GM12878 (cell line): ENCODE results near the gene IL1RAPL1. TPM values are rescaled to one million over a fixed set of nuclear protein-coding genes. Genes with fewer than 3 reads are reported as not detected.

Experiments used
- ATAC-seq: fragments of 200-7000 bp; cut with Tn5 transposase; 3 replicates; pipeline ENCODE4 v1.9.1; 2020; ENCODE audit warnings: mild to moderate bottlenecking, moderate library complexity
- BruUV-seq: library from RNA; stranded (reverse); fragments of 400-500 nt; replicated peaks from 2 replicates; lab custom pipeline; 2021; lab: Mats Ljungman, UMichigan
- CTCF ChIA-PET: fragments of 300-600 bp; sonication (Branson Sonifier 250); formaldehyde crosslinking; extraction: SDS; loops from one replicate; lab custom pipeline; 2021; ENCODE audit warnings: inconsistent platforms; lab: Yijun Ruan, JAX
- POLR2A ChIA-PET: fragments of 350-600 bp; formaldehyde crosslinking; extraction: SDS; loops from one replicate; lab custom pipeline; 2021; ENCODE audit warnings: inconsistent platforms; lab: Charles Lee
- RAD21 ChIA-PET: fragments of 300-600 bp; sonication (Branson Sonifier 250); formaldehyde crosslinking; loops from one replicate; lab custom pipeline; 2023; ENCODE audit warnings: antibody characterized with exemption; ENCODE audit not compliant: unreplicated experiment; lab: Charles Lee
- SMC1A ChIA-PET: fragments of 300-600 bp; sonication (Branson Sonifier 250); formaldehyde crosslinking; loops from one replicate; lab custom pipeline; 2023; ENCODE audit not compliant: unreplicated experiment, uncharacterized antibody; lab: Charles Lee
- DNase-seq: peaks from one replicate; pipeline ENCODE4 v3.0.0-alpha.2; 2011; ENCODE audit warnings: low read depth, low spot score
- FAIRE-seq: peaks from 3 replicates; lab custom pipeline; 2011; peaks lifted over from hg19 to GRCh38; lab: Jason Lieb, UNC
- H2AFZ ChIP-seq: 2 replicates; pipeline ENCODE4 v1.6.0; 2011; ENCODE audit warnings: low read depth, low read length, control low read depth; ENCODE audit not compliant: control insufficient read depth
- H3K27ac ChIP-seq: 2 replicates; pipeline ENCODE4 v1.5.1; 2011; ENCODE audit warnings: control low read depth; ENCODE audit not compliant: control insufficient read depth, insufficient read depth
- H3K27me3 ChIP-seq, 2 experiments: replicated peaks in 1 of 2; 2 replicates each; pipeline versions ENCODE4 v1.6.0 to v1.6.1; 2011; ENCODE audit warnings: low read length in 1 of 2; ENCODE audit not compliant: control insufficient read depth in 2 of 2, insufficient read depth in 2 of 2
- H3K36me3 ChIP-seq, 2 experiments: 2 replicates each; pipeline ENCODE4 v1.5.1; 2011; ENCODE audit warnings: low read length in 1 of 2; ENCODE audit not compliant: control insufficient read depth in 2 of 2, insufficient read depth in 2 of 2
- H3K4me1 ChIP-seq: 2 replicates; pipeline ENCODE4 v1.6.1; 2011; ENCODE audit warnings: mild to moderate bottlenecking, low read length, moderate library complexity, mixed read lengths; ENCODE audit not compliant: control insufficient read depth, insufficient read depth
- H3K4me2 ChIP-seq: 2 replicates; pipeline ENCODE4 v1.6.0; 2011; ENCODE audit warnings: control low read depth; ENCODE audit not compliant: control insufficient read depth, insufficient read depth
- H3K4me3 ChIP-seq: fragments of 200-600 bp; sonication (generic); 2 replicates; pipeline ENCODE4 v1.5.1; 2016
- H3K79me2 ChIP-seq: 2 replicates; pipeline ENCODE4 v1.6.0; 2011; ENCODE audit warnings: low read length; ENCODE audit not compliant: control insufficient read depth, insufficient read depth
- H3K9ac ChIP-seq: 2 replicates; pipeline ENCODE4 v1.8.0; 2011; ENCODE audit warnings: low read length, control low read depth, mixed read lengths; ENCODE audit not compliant: control insufficient read depth, insufficient read depth
- H3K9me3 ChIP-seq: replicated peaks from 3 replicates; pipeline ENCODE4 v1.5.1; 2011; ENCODE audit warnings: mild to moderate bottlenecking, low read length; ENCODE audit not compliant: control insufficient read depth, insufficient read depth
- H4K20me1 ChIP-seq: 2 replicates; pipeline ENCODE4 v1.6.0; 2011; ENCODE audit not compliant: control insufficient read depth, insufficient read depth
- BCL11A ChIP-seq: IDR thresholded peaks from 2 replicates; pipeline ENCODE4 v1.6.1; 2011; ENCODE audit warnings: low read depth, low read length
- E2F8 ChIP-seq: fragments of 450-650 bp; IDR thresholded peaks from 2 replicates; pipeline ENCODE4 v1.6.1; 2018; ENCODE audit warnings: mild to moderate bottlenecking, low read depth, moderate library complexity; ENCODE audit not compliant: partially characterized antibody
- ESRRA ChIP-seq: IDR thresholded peaks from 2 replicates; pipeline ENCODE4 v1.6.1; 2012; ENCODE audit warnings: mild to moderate bottlenecking, low read length, improper control_type of control experiment
- GABPA ChIP-seq: IDR thresholded peaks from 2 replicates; pipeline ENCODE4 v1.6.1; 2014; ENCODE audit warnings: antibody characterized with exemption, low read depth, mild to moderate bottlenecking, inconsistent platforms
- JUND ChIP-seq: IDR thresholded peaks from 2 replicates; pipeline ENCODE4 v1.6.1; 2012; ENCODE audit warnings: low read depth, mild to moderate bottlenecking, low read length, improper control_type of control experiment, moderate library complexity
- MTA3 ChIP-seq: IDR thresholded peaks from 2 replicates; pipeline ENCODE4 v1.6.1; 2012; ENCODE audit warnings: low read length, inconsistent platforms, borderline replicate concordance
- PAX5 ChIP-seq: IDR thresholded peaks from 2 replicates; pipeline ENCODE4 v1.6.1; 2011; ENCODE audit warnings: low read depth, low read length, borderline replicate concordance
- POLR2AphosphoS5 ChIP-seq: IDR thresholded peaks from 2 replicates; pipeline ENCODE4 v1.6.1; 2011; ENCODE audit warnings: mild to moderate bottlenecking, low read length, inconsistent platforms
- PRDM15 ChIP-seq: fragments of 450-650 bp; formaldehyde crosslinking; IDR thresholded peaks from 2 replicates; pipeline ENCODE4 v1.4.0; 2020; ENCODE audit warnings: mild to moderate bottlenecking, moderate library complexity
- RBBP5 ChIP-seq: fragments of 200-600 bp; sonication (generic); conservative IDR thresholded peaks from 2 replicates; pipeline ENCODE4 v1.6.1; 2016
- RELA ChIP-seq: fragments of 450-650 bp; IDR thresholded peaks from 2 replicates; pipeline ENCODE4 v1.8.0; 2014; ENCODE audit warnings: borderline replicate concordance; ENCODE audit not compliant: partially characterized antibody
- RELB ChIP-seq: fragments of 450-650 bp; IDR thresholded peaks from 2 replicates; pipeline ENCODE4 v1.6.1; 2017; ENCODE audit warnings: low read depth, mild to moderate bottlenecking, moderate library complexity
- SIX5 ChIP-seq: IDR thresholded peaks from 2 replicates; pipeline ENCODE4 v1.6.1; 2011; ENCODE audit warnings: mild to moderate bottlenecking, low read depth, low read length, moderate library complexity; ENCODE audit not compliant: severe bottlenecking
- SP1 ChIP-seq: IDR thresholded peaks from one replicate; pipeline ENCODE4 v1.6.1; 2011; ENCODE audit warnings: low read depth, low read length
- TAF1 ChIP-seq: IDR thresholded peaks from 2 replicates; pipeline ENCODE4 v1.6.1; 2011; ENCODE audit warnings: mild to moderate bottlenecking, low read depth, low read length, borderline replicate concordance
- WRNIP1 ChIP-seq: IDR thresholded peaks from 2 replicates; pipeline ENCODE4 v1.6.1; 2011; ENCODE audit warnings: low read depth, low read length, improper control_type of control experiment, borderline replicate concordance
- WGBS: methylation state at CpG from one replicate; pipeline ENCODE4 v1.1.6; 2016; ENCODE audit warnings: low lambda C conversion rate; ENCODE audit not compliant: insufficient replicate concordance, insufficient coverage; ENCODE audit errors: missing lambda C conversion rate; 5-methylcytosine and 5-hydroxymethylcytosine counted together
- in situ Hi-C: fragments of 300-500 bp; cut with MboI; formaldehyde crosslinking; loops from 9 replicates; pipeline ENCODE4 v1.14.3; 2018; ENCODE audit warnings: mixed read lengths
- intact Hi-C: fragments of 100-400 bp; cut with micrococcal nuclease; formaldehyde crosslinking; loops from one replicate; pipeline ENCODE4 v1.14.2; 2022; ENCODE audit not compliant: unreplicated experiment
- polyA plus RNA-seq, 11 experiments: library from polyadenylated mRNA; depleted of rRNA in 4 of 11; unstranded in 6 of 11; stranded (reverse) in 5 of 11; fragments of >200 nt; fragmentation: Nextera tagmentation in 4 of 11; fragmentation: Illumina TruSeq in 1 of 11; extraction: Ambion mirVana in 4 of 11; extraction: Trizol in 1 of 11; gene quantifications; 1 replicate in 1 of 11; 2 replicates in 10 of 11; pipeline versions ENCODE4 v1.2.1 to v1.2.3, GENCODE V29; 2011 to 2016; ENCODE audit warnings: inconsistent platforms in 2 of 11, missing spikeins in 2 of 11, low read depth in 1 of 11
- total RNA-seq, 4 experiments: library from RNA; depleted of rRNA in 3 of 4; stranded (reverse); fragments of >200 nt in 3 of 4; fragmentation: Illumina TruSeq in 1 of 4; extraction: Trizol in 1 of 4; gene quantifications; 2 replicates each; pipeline versions ENCODE4 v1.2.1 to v1.2.3, GENCODE V29; 2013 to 2021

Gene IL1RAPL1
- total and polyA plus RNA-seq, 10 of the 15 experiments (the other 5 are each of a cell fraction or from before 2014, with no cell fraction given): not detected

- FAIRE-seq (no peak), ATAC-seq (no peak), DNase-seq (no peak)
- intact Hi-C loops (no loop called here), in situ Hi-C loops (no loop called here)
- Histone ChIP-seq H2AFZ (peak overlapping the region; percentile 7; the same call in 1 of the 2 replicates), H3K4me1 (peaks cover 8% of the 10 kb centered on the region; the same call in 1 of the 2 replicates), H4K20me1 (no peaks in the 10 kb centered on the region), H3K9ac (no peak overlapping the region), H3K4me3 (no peak overlapping the region), H3K27me3 (no peaks in the 10 kb centered on the region), H3K4me2 (no peak overlapping the region), H3K36me3 (no peaks in the 10 kb centered on the region), H3K27ac (no peak overlapping the region), H3K9me3 (no peaks in the 10 kb centered on the region), H3K79me2 (no peaks in the 10 kb centered on the region)
- SMC1A ChIA-PET: interaction anchor here (1.4 to 1.5 kb wide), 2 partner anchors 10 to 50 kb away, joined by 3 to 4 read pairs; no protein-coding TSS in a partner anchor
- RAD21 ChIA-PET: no interaction called here
- CTCF ChIA-PET: interaction anchor here (1.1 to 1.4 kb wide), 2 partner anchors 9 to 41 kb away, joined by 4 to 5 read pairs; no protein-coding TSS in a partner anchor
- POLR2A ChIA-PET: no interaction called here
- WGBS: 79% methylated on average over 2 of the region's 2 CpGs
- BruUV-seq: no TSS peak
- TF ChIP-seq GABPA: no peak
- no peak for TF ChIP-seq SIX5
- TF ChIP-seq TAF1: no peak
- TF ChIP-seq MTA3: no peak
- TF ChIP-seq BCL11A: no peak
- TF ChIP-seq ESRRA: no peak
- no peak for TF ChIP-seq RELB
- TF ChIP-seq JUND: no peak
- TF ChIP-seq RBBP5: no peak
- no peak for TF ChIP-seq RELA
- TF ChIP-seq PRDM15: no peak
- TF ChIP-seq E2F8: no peak
- no peak for TF ChIP-seq WRNIP1
- no peak for TF ChIP-seq SP1
- no peak for TF ChIP-seq POLR2AphosphoS5
- TF ChIP-seq PAX5: no peak
- TF ChIP-seq, all 136 proteins: peak for 0
Measured at GRCh38 chrX:29487214-29487613, 900.0 kb downstream of the IL1RAPL1 start.
